H1 (cell line): ENCODE results near the gene METTL21C. TPM values are rescaled to one million over a fixed set of nuclear protein-coding genes. Genes with fewer than 3 reads are reported as not detected.

Experiments used
- CBX8 ChIP-seq: fragments of 300-800, 300-1000 bp; sonication (generic); IDR thresholded peaks from 2 replicates; pipeline ENCODE4 v1.7.1; 2016; ENCODE audit warnings: low read depth, low read length, borderline replicate concordance
- CEBPB ChIP-seq: IDR thresholded peaks from 2 replicates; pipeline ENCODE4 v1.6.1; 2012; ENCODE audit warnings: low read depth, low read length
- CHD7 ChIP-seq: fragments of 300-600 bp; sonication (generic); IDR thresholded peaks from 2 replicates; pipeline ENCODE4 v1.7.1; 2012; ENCODE audit warnings: low read length, moderate library complexity, mild to moderate bottlenecking, inconsistent platforms; ENCODE audit not compliant: insufficient replicate concordance
- CTBP2 ChIP-seq: IDR thresholded peaks from 2 replicates; pipeline ENCODE4 v1.7.0; 2011; ENCODE audit warnings: borderline replicate concordance, mild to moderate bottlenecking, moderate library complexity, mixed read lengths, low read length; ENCODE audit not compliant: insufficient read depth, insufficient read length
- EP300 ChIP-seq, 2 experiments: IDR thresholded peaks; 1 replicate in 1 of 2; 2 replicates in 1 of 2; pipeline ENCODE4 v1.6.1; 2011 to 2012; ENCODE audit warnings: low read depth in 2 of 2, low read length in 2 of 2, mild to moderate bottlenecking in 2 of 2, borderline replicate concordance in 1 of 2, inconsistent platforms in 1 of 2, moderate library complexity in 1 of 2
- JUND ChIP-seq: IDR thresholded peaks from 2 replicates; pipeline ENCODE4 v1.6.1; 2011; ENCODE audit warnings: mild to moderate bottlenecking, improper control_type of control experiment, low read length
- SIN3A ChIP-seq, 2 experiments: IDR thresholded peaks in 1 of 2; conservative IDR thresholded peaks in 1 of 2; 2 replicates each; pipeline ENCODE4 v1.6.1; 2011 to 2012; ENCODE audit warnings: low read length in 2 of 2, improper control_type of control experiment in 1 of 2, low read depth in 1 of 2, mild to moderate bottlenecking in 1 of 2
- polyA plus RNA-seq, 7 experiments: library from polyadenylated mRNA; depleted of rRNA in 3 of 7; stranded (reverse) in 5 of 7; unstranded in 2 of 7; fragments of >200 nt in 5 of 7; fragments of 200-250 nt in 2 of 7; gene quantifications; 1 replicate in 5 of 7; 2 replicates in 1 of 7; 4 replicates in 1 of 7; pipeline versions ENCODE4 v1.2.1 to v1.2.3, GENCODE V29; 2011 to 2013; ENCODE audit warnings: missing spikeins in 2 of 7, mixed read lengths in 2 of 7
- total RNA-seq: library from RNA; stranded (reverse); fragmentation: NEBNext Ultra II Directional; extraction: Animal tissue kit (Norgen Biotek cat#: 25700); gene quantifications from 2 replicates; pipeline ENCODE4 v1.2.1, GENCODE V29; 2021

METTL21C gene
- total and polyA plus RNA-seq, 2 of the 8 experiments (the other 6 are each of a cell fraction or from before 2014, with no cell fraction given), result not detected

- TF ChIP-seq EP300 (IDR thresholded peaks at IDR 0.05; ENCODE audit: borderline replicate concordance in 1 of 2, low read depth in 2 of 2, low read length in 2 of 2) (no peak), JUND (no peak), CTBP2 (no peak), CHD7 (no peak), SIN3A (conservative IDR thresholded peaks at IDR 0.05 in 1 of 2, IDR thresholded peaks at IDR 0.05 in 1 of 2; ENCODE audit: low read depth in 1 of 2, low read length in 2 of 2) (no peak), CBX8 (no peak), CEBPB (no peak)
These were observed 1.1 kb downstream of the METTL21C start (continued) for GRCh38 chr13:102693776-102694175.
